IMR-90 (cell line): Measurements from ENCODE around the gene ST8SIA2. TPM values are rescaled to one million over a fixed set of nuclear protein-coding genes. Genes with fewer than 3 reads are reported as not detected.

Experiments
- ATAC-seq: fragments of 200-7000 bp; cut with Tn5 transposase; 2 replicates; pipeline ENCODE4 v1.9.1; 2020; ENCODE audit warnings: low read depth, mild to moderate bottlenecking, moderate library complexity
- BruUV-seq: library from RNA; stranded (reverse); fragments of 400-500 nt; replicated peaks from 2 replicates; lab custom pipeline; 2021; lab: Mats Ljungman, UMichigan
- CTCF ChIA-PET: fragments of 300-600 bp; formaldehyde crosslinking; extraction: SDS; loops from one replicate; lab custom pipeline; 2021; ENCODE audit warnings: antibody characterized with exemption; lab: Yijun Ruan, JAX
- POLR2A ChIA-PET: fragments of 300-600 bp; sonication (Branson Sonifier 250); formaldehyde crosslinking; loops from one replicate; lab custom pipeline; 2022; ENCODE audit warnings: antibody characterized with exemption; ENCODE audit not compliant: unreplicated experiment; lab: Charles Lee
- DNase-seq: peaks from one replicate; pipeline ENCODE4 v3.0.0; 2013
- H2AFZ ChIP-seq: replicated peaks from 2 replicates; pipeline ENCODE3; 2013; ENCODE audit warnings: low read length, mild to moderate bottlenecking; ENCODE audit not compliant: poor library complexity
- H2AK5ac ChIP-seq: 2 replicates; pipeline ENCODE4 v1.6.1; 2013; ENCODE audit warnings: low read depth, low read length, inconsistent platforms
- H2AK9ac ChIP-seq: replicated peaks from 2 replicates; pipeline ENCODE3; 2013; ENCODE audit warnings: mild to moderate bottlenecking, low read depth, low read length, moderate library complexity; ENCODE audit not compliant: poor library complexity
- H2BK120ac ChIP-seq: 2 replicates; pipeline ENCODE4 v1.6.1; 2013; ENCODE audit warnings: low read depth, low read length, inconsistent platforms
- H2BK15ac ChIP-seq: 3 replicates; pipeline ENCODE4 v1.6.1; 2013; ENCODE audit warnings: low read depth, low read length, inconsistent platforms
- H2BK20ac ChIP-seq: 2 replicates; pipeline ENCODE4 v1.6.1; 2013; ENCODE audit warnings: low read depth, mild to moderate bottlenecking, inconsistent platforms, low read length, moderate library complexity
- H2BK5ac ChIP-seq: 2 replicates; pipeline ENCODE4 v1.6.1; 2013; ENCODE audit warnings: mild to moderate bottlenecking, low read depth, low read length, inconsistent platforms; ENCODE audit not compliant: poor library complexity, severe bottlenecking
- H3K14ac ChIP-seq: replicated peaks from 2 replicates; pipeline ENCODE4 v1.6.1; 2013; ENCODE audit warnings: low read depth, low read length, inconsistent platforms
- H3K18ac ChIP-seq: 2 replicates; pipeline ENCODE4 v1.6.1; 2013; ENCODE audit warnings: low read depth, low read length, control low read depth
- H3K23ac ChIP-seq: 2 replicates; pipeline ENCODE4 v1.6.1; 2013; ENCODE audit warnings: low read depth, low read length, inconsistent platforms
- H3K27ac ChIP-seq: 2 replicates; pipeline ENCODE4 v1.5.1; 2013; ENCODE audit warnings: mild to moderate bottlenecking, control low read depth, low read length; ENCODE audit not compliant: insufficient read depth
- H3K27me3 ChIP-seq: 2 replicates; pipeline ENCODE4 v1.6.1; 2013; ENCODE audit warnings: low read length; ENCODE audit not compliant: control insufficient read depth, insufficient read depth
- H3K36me3 ChIP-seq: 2 replicates; pipeline ENCODE4 v1.6.1; 2013; ENCODE audit warnings: low read length, mixed read lengths; ENCODE audit not compliant: control insufficient read depth, insufficient read depth
- H3K4ac ChIP-seq: 2 replicates; pipeline ENCODE4 v1.6.1; 2013; ENCODE audit warnings: low read depth, low read length, inconsistent platforms
- H3K4me1 ChIP-seq: 2 replicates; pipeline ENCODE4 v1.6.1; 2013; ENCODE audit warnings: low read length, mixed read lengths; ENCODE audit not compliant: control insufficient read depth, insufficient read depth
- H3K4me2 ChIP-seq: 2 replicates; pipeline ENCODE4 v1.6.1; 2013; ENCODE audit warnings: low read depth, mild to moderate bottlenecking, control low read depth, low read length, moderate library complexity
- H3K4me3 ChIP-seq: 2 replicates; pipeline ENCODE4 v1.5.1; 2013; ENCODE audit warnings: low read depth, mild to moderate bottlenecking, control low read depth, low read length, moderate library complexity; ENCODE audit not compliant: insufficient read depth
- H3K56ac ChIP-seq: 2 replicates; pipeline ENCODE4 v1.6.1; 2013; ENCODE audit warnings: low read length, inconsistent platforms; ENCODE audit not compliant: insufficient read depth; ENCODE audit errors: extremely low read depth
- H3K79me1 ChIP-seq, 2 experiments: 2 replicates each; pipeline ENCODE4 v1.6.1; 2013; ENCODE audit warnings: low read length in 2 of 2, inconsistent platforms in 1 of 2, low read depth in 1 of 2
- H3K9ac ChIP-seq: 2 replicates; pipeline ENCODE4 v1.6.1; 2013; ENCODE audit warnings: low read depth, low read length, control low read depth
- H3K9me1 ChIP-seq: 2 replicates; pipeline ENCODE4 v1.6.1; 2013; ENCODE audit warnings: low read length, inconsistent platforms; ENCODE audit not compliant: insufficient read depth
- H3K9me3 ChIP-seq: 2 replicates; pipeline ENCODE4 v1.6.1; 2013; ENCODE audit warnings: low read length; ENCODE audit not compliant: control insufficient read depth, insufficient read depth
- H4K20me1 ChIP-seq: 2 replicates; pipeline ENCODE4 v1.6.1; 2013; ENCODE audit warnings: low read length, inconsistent platforms; ENCODE audit not compliant: insufficient read depth
- H4K5ac ChIP-seq: 2 replicates; pipeline ENCODE4 v1.6.1; 2013; ENCODE audit warnings: mild to moderate bottlenecking, low read depth, low read length, control low read depth
- H4K8ac ChIP-seq, 2 experiments: 2 replicates each; pipeline ENCODE4 v1.6.1; 2013; ENCODE audit warnings: low read depth in 2 of 2, low read length in 2 of 2, control low read depth in 1 of 2, inconsistent platforms in 1 of 2
- H4K91ac ChIP-seq: 2 replicates; pipeline ENCODE4 v1.6.1; 2013; ENCODE audit warnings: low read depth, low read length, inconsistent platforms; ENCODE audit not compliant: insufficient read depth
- BHLHE40 ChIP-seq: fragments of 150-350 bp; IDR thresholded peaks from 2 replicates; pipeline ENCODE4 v1.6.1; 2016; ENCODE audit warnings: mild to moderate bottlenecking, low read depth, low read length
- MAZ ChIP-seq: IDR thresholded peaks from 2 replicates; pipeline ENCODE4 v1.6.1; 2012; ENCODE audit warnings: low read depth, mild to moderate bottlenecking, low read length, improper control_type of control experiment, moderate library complexity, borderline replicate concordance
- RAD21 ChIP-seq: IDR thresholded peaks from 2 replicates; pipeline ENCODE4 v1.6.1; 2012; ENCODE audit warnings: low read length, improper control_type of control experiment
- RCOR1 ChIP-seq: IDR thresholded peaks from 2 replicates; pipeline ENCODE4 v1.6.1; 2012; ENCODE audit warnings: mild to moderate bottlenecking, low read length, improper control_type of control experiment; ENCODE audit not compliant: insufficient replicate concordance
- WGBS, 2 experiments: methylation state at CpG; one replicate each; pipeline versions ENCODE4 v1.1.5 to v1.1.7; 2013; ENCODE audit warnings: missing lambda C conversion rate in 2 of 2; ENCODE audit not compliant: insufficient read length in 1 of 2; ENCODE audit errors: extremely low coverage in 2 of 2; 5-methylcytosine and 5-hydroxymethylcytosine counted together
- dilution Hi-C: fragments of 300-500 bp; cut with HindIII; formaldehyde crosslinking; loops from one replicate; pipeline ENCODE4 v1.14.3; 2018; ENCODE audit warnings: low sequenced_read_pairs; ENCODE audit not compliant: unreplicated experiment
- in situ Hi-C: fragments of 300-500 bp; cut with MboI; formaldehyde crosslinking; loops from 3 replicates; pipeline ENCODE4 v1.14.3; 2019; ENCODE audit warnings: low sequenced_read_pairs, inconsistent platforms, mixed read lengths
- intact Hi-C: fragments of 100-400 bp; cut with micrococcal nuclease; formaldehyde crosslinking; loops from 2 replicates; pipeline ENCODE4 v1.10.0; 2022
- polyA plus RNA-seq, 3 experiments: library from polyadenylated mRNA; depleted of rRNA; stranded (reverse); fragments of >200 nt; gene quantifications; 2 replicates each; pipeline ENCODE4 v1.2.3, GENCODE V29; 2012; ENCODE audit warnings: low replicate concordance in 1 of 3
- total RNA-seq: library from RNA; depleted of rRNA; stranded (reverse); fragments of >200 nt; gene quantifications from 2 replicates; pipeline ENCODE4 v1.2.3, GENCODE V29; 2012

The ST8SIA2 gene
- total and polyA plus RNA-seq, 2 of the 4 experiments (the other 2 are of a cell fraction), result not detected

DNA sequence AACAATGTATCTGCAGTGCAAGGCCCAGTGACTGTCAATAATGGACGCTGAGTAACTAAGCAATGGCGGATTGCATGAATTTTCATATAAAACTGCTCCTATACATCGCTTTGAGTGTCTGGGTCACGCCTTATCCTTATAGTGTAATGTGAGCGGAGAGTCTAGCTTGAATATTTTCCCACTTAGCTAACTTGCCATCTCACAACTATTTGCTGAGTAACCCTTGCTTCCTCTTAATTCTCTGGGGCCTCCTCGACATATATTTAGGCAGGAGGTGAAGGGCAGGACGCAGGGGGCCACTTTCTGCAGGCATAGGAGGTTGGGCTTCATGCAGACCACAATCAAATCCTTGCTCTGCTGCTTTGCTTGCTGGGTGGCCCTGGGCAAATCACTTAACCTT is 24.0 kb downstream of the ST8SIA2 start:
- H3K36me3 ChIP-seq, result no peaks in the 10 kb centered on the region
- H3K4me2 ChIP-seq, result no peak overlapping the region
- DNase-seq (no peak), ATAC-seq (no peak)
- in situ Hi-C loops (no loop called here), dilution Hi-C loops (no loop called here), intact Hi-C loops (no loop called here)
- no peaks in the 10 kb centered on the region for H3K27me3 ChIP-seq
- no TSS peak for BruUV-seq
- H3K79me1 ChIP-seq, result no peaks in the 10 kb centered on the region
- no peak overlapping the region for H3K4me3 ChIP-seq
- no peak overlapping the region for H3K9ac ChIP-seq
- CTCF ChIA-PET, result no interaction called here
- 0 out of 2 replicates have a peak, but pooled peaks cover 3% of the 10 kb centered on the region for H3K9me3 ChIP-seq
- no peak overlapping the region for H3K23ac ChIP-seq
- H3K27ac ChIP-seq, result no peak overlapping the region
- POLR2A ChIA-PET, result no interaction called here
- no peaks in the 10 kb centered on the region for H3K9me1 ChIP-seq
- no peaks in the 10 kb centered on the region for H3K4me1 ChIP-seq
- no peak overlapping the region for H2AK5ac ChIP-seq
- H4K5ac ChIP-seq, result no peak overlapping the region
- H2BK5ac ChIP-seq, result no peak overlapping the region
- H3K56ac ChIP-seq, result no peak overlapping the region
- H4K20me1 ChIP-seq, result no peaks in the 10 kb centered on the region
- no peak overlapping the region for H4K91ac ChIP-seq
- no peak overlapping the region for H2BK120ac ChIP-seq
- H3K18ac ChIP-seq, result no peak overlapping the region
- no peak overlapping the region for H4K8ac ChIP-seq
- H3K4ac ChIP-seq, result no peak overlapping the region
- no CpG with 5 or more reads among the region's 7 CpGs for WGBS, 2 experiments
- no peak overlapping the region for H2BK15ac ChIP-seq
- H2BK20ac ChIP-seq, result no peak overlapping the region
- no peak overlapping the region for H3K14ac ChIP-seq
- TF ChIP-seq MAZ, result no peak
- no peak for TF ChIP-seq RCOR1
- no peak for TF ChIP-seq BHLHE40
- TF ChIP-seq RAD21, result no peak
- no peak overlapping the region for H2AFZ ChIP-seq
- H2AK9ac ChIP-seq, result no peak overlapping the region
